ENCODE data around the gene UBQLNL. TPM values are rescaled to one million over a fixed set of nuclear protein-coding genes. Genes with fewer than 3 reads are reported as not detected.

Gene UBQLNL
- total RNA-seq, 2 experiments from 2014 or later: 0.30 to 0.50 TPM

DNA sequence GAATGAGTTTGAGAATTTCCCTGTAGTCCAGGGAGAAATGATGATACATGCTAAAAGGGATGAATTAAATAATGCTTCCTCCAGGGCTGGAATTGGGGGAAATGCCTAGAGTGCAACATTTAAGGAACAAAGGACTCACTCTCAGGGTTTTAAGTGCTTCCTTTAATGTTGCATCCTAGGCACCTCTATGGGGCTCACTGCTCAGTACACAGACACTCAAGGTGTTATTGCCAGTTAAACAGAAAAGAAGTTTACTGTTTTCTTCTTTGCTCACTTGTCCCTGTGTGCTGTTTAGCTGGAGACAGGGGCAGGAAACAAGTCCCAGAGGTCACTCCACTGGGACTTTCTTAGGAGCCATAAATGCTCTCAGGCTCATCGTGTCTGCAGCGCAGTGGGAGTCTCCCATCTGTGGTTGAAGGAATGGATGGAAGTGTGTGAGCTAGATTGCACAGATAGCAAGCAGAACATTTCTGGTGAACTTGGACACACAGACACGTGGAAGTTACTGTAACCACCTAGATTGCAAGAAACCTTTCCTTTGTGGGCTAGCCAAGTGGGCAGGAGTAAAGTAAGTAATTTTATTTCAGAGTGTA lies 40.2 kb upstream of the UBQLNL start:
- Histone ChIP-seq H3K9me3 (ENCODE audit: control insufficient read depth in 1 of 2, insufficient read depth in 1 of 2, low read length in 2 of 2) (no peaks in the 10 kb centered on the region), H3K4me1 (ENCODE audit: insufficient read depth, low read length) (no peaks in the 10 kb centered on the region), H3K27me3 (ENCODE audit: control insufficient read depth in 1 of 2, insufficient read depth in 2 of 2, low read length in 2 of 2) (no peaks in the 10 kb centered on the region), H3K27ac (ENCODE audit: low read depth in 1 of 2, low read length in 2 of 2) (no peak overlapping the region), H3K36me3 (ENCODE audit: insufficient read depth, low read length) (no peaks in the 10 kb centered on the region), H3K4me3 (ENCODE audit: low read length) (no peak overlapping the region)
- no peaks in the 10 kb centered on the region for H3K9me3 Mint-ChIP-seq
- H3K4me1 Mint-ChIP-seq (ENCODE audit: low read depth): no peaks in the 10 kb centered on the region
- intact Hi-C loops (cut with DNase I, micrococcal nuclease): no loop called here
- no peak overlapping the region for H3K27ac Mint-ChIP-seq
- CTCF ChIA-PET: no interaction called here
- H3K36me3 Mint-ChIP-seq (ENCODE audit: low read depth): no peaks in the 10 kb centered on the region
- POLR2A ChIA-PET: no interaction called here
- TF ChIP-seq, protein P1, sequence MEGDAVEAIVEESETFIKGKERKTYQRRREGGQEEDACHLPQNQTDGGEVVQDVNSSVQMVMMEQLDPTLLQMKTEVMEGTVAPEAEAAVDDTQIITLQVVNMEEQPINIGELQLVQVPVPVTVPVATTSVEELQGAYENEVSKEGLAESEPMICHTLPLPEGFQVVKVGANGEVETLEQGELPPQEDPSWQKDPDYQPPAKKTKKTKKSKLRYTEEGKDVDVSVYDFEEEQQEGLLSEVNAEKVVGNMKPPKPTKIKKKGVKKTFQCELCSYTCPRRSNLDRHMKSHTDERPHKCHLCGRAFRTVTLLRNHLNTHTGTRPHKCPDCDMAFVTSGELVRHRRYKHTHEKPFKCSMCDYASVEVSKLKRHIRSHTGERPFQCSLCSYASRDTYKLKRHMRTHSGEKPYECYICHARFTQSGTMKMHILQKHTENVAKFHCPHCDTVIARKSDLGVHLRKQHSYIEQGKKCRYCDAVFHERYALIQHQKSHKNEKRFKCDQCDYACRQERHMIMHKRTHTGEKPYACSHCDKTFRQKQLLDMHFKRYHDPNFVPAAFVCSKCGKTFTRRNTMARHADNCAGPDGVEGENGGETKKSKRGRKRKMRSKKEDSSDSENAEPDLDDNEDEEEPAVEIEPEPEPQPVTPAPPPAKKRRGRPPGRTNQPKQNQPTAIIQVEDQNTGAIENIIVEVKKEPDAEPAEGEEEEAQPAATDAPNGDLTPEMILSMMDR (IDR thresholded peaks at IDR 0.05): no peak
- H3K27me3 Mint-ChIP-seq: no peaks in the 10 kb centered on the region
- ATAC-seq (ENCODE audit: poor library complexity): no peak
- no peak for DNase-seq
- no peak overlapping the region for H3K4me3 Mint-ChIP-seq

GRCh38 chr11:5553343-5553742 lies 36.8 kb upstream of the UBQLNL start:
- H3K36me3 ChIP-seq (ENCODE audit: insufficient read depth, low read length): no peaks in the 10 kb centered on the region
- no peak overlapping the region for H3K27ac Mint-ChIP-seq
- POLR2A ChIA-PET: no interaction called here
- H3K4me1 ChIP-seq (ENCODE audit: insufficient read depth, low read length): no peaks in the 10 kb centered on the region
- CTCF ChIA-PET: no interaction called here
- no peaks in the 10 kb centered on the region for H3K36me3 Mint-ChIP-seq (ENCODE audit: low read depth)
- no peaks in the 10 kb centered on the region for H3K27me3 Mint-ChIP-seq
- H3K4me3 ChIP-seq (ENCODE audit: low read length): no peak overlapping the region
- no peaks in the 10 kb centered on the region for H3K9me3 Mint-ChIP-seq
- DNase-seq: no peak
- no peak overlapping the region for H3K27ac ChIP-seq (ENCODE audit: low read depth in 1 of 2, low read length in 2 of 2)
- H3K4me1 Mint-ChIP-seq (ENCODE audit: low read depth): no peaks in the 10 kb centered on the region
- no peaks in the 10 kb centered on the region for H3K27me3 ChIP-seq (ENCODE audit: control insufficient read depth in 1 of 2, insufficient read depth in 2 of 2, low read length in 2 of 2)
- ATAC-seq (ENCODE audit: poor library complexity): no peak
- H3K9me3 ChIP-seq (ENCODE audit: control insufficient read depth in 1 of 2, insufficient read depth in 1 of 2, low read length in 2 of 2): no peaks in the 10 kb centered on the region
- no peak overlapping the region for H3K4me3 Mint-ChIP-seq
- intact Hi-C loops (cut with DNase I, micrococcal nuclease): no loop called here
- TF ChIP-seq, protein P1 (IDR thresholded peaks at IDR 0.05): no peak

DNA sequence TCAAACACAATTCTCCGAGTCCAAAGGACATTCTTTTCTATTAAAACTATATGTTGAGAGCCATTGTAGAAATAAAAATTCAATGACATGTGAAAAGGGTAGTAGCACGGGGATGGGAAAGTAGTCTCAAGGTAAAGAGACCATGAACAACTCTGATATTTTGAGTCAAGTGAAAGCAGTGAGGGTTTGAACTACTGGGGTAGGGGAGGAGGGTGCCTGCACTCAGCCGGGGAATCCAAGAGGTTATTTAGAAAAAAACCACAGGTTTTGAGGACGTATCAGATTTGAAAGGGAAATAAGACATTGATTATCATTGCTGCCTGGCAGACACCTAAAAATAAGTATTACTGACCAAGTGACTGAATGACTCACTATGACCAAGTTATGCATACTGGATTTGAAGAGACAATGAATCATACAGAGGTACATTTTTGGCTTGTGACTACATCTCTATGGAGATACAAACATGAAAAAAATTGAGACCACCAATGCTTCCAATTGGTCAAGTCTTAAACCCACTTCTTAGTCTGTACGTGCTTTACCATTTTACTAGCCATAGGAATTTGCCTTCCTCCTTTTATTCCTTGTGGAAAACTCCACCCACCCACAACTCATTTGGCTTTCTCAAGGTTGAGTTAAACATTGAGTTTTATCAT lies 34.1 kb upstream of the UBQLNL start:
- Mint-ChIP-seq H3K9me3 (no peaks in the 10 kb centered on the region), H3K4me3 (no peak overlapping the region), H3K27ac (no peak overlapping the region), H3K36me3 (ENCODE audit: low read depth) (no peaks in the 10 kb centered on the region), H3K27me3 (no peaks in the 10 kb centered on the region), H3K4me1 (ENCODE audit: low read depth) (no peaks in the 10 kb centered on the region)
- intact Hi-C loops (cut with DNase I, micrococcal nuclease): no loop called here
- Histone ChIP-seq H3K27me3 (ENCODE audit: control insufficient read depth in 1 of 2, insufficient read depth in 2 of 2, low read length in 2 of 2) (no peaks in the 10 kb centered on the region), H3K27ac (ENCODE audit: low read depth in 1 of 2, low read length in 2 of 2) (no peak overlapping the region), H3K4me3 (ENCODE audit: low read length) (no peak overlapping the region), H3K36me3 (ENCODE audit: insufficient read depth, low read length) (no peaks in the 10 kb centered on the region), H3K4me1 (ENCODE audit: insufficient read depth, low read length) (no peaks in the 10 kb centered on the region), H3K9me3 (ENCODE audit: control insufficient read depth in 1 of 2, insufficient read depth in 1 of 2, low read length in 2 of 2) (no peaks in the 10 kb centered on the region)
- DNase-seq (no peak), ATAC-seq (ENCODE audit: poor library complexity) (no peak)
- CTCF ChIA-PET: no interaction called here
- TF ChIP-seq, protein P1 (IDR thresholded peaks at IDR 0.05): no peak
- POLR2A ChIA-PET: no interaction called here
